NCI-H748 treated with DMSO at 0.1 percent for 48 hours (cell line): Measurements from ENCODE around the gene APLF.
"Not testable (repeated sequence)": the region's sequence is repeated elsewhere in the genome, so short reads cannot be mapped to it uniquely, and the experiment has no call there.

ENCODE experiments used
- DNase-seq: peaks from one replicate; lab custom pipeline; 2025; lab: John Stamatoyannopoulos, UW

The APLF gene

GRCh38 chr2:68588589-68588988, 121.2 kb downstream of the APLF start:
- DNase-seq = no peak

- no peak for DNase-seq
Observed at GRCh38 chr2:68589963-68590362, 122.6 kb downstream of the APLF start.

- DNase-seq = no peak
Observed at GRCh38 chr2:68590702-68591101, 123.3 kb downstream of the APLF start.

- no peak for DNase-seq
Observed at GRCh38 chr2:68591225-68591624, 123.8 kb downstream of the APLF start.

GRCh38 chr2:68594041-68594440, 126.7 kb downstream of the APLF start:
- DNase-seq = no peak

- peak; percentile 7 for DNase-seq
Observed at GRCh38 chr2:68594674-68595492, 127.5 kb downstream of the APLF start.

GRCh38 chr2:68595493-68595785, 128.1 kb downstream of the APLF start:
- DNase-seq = not testable (repeated sequence)

GRCh38 chr2:68600495-68600894, 133.1 kb downstream of the APLF start:
- not testable (repeated sequence) for DNase-seq

GRCh38 chr2:68603059-68603458, 135.7 kb downstream of the APLF start:
- DNase-seq = no peak

GRCh38 chr2:68604077-68604476, 136.7 kb downstream of the APLF start:
- no peak for DNase-seq

- no peak for DNase-seq
Observed at GRCh38 chr2:68605939-68606338, 138.6 kb downstream of the APLF start.

- DNase-seq = no peak
Observed at GRCh38 chr2:68606759-68607158, 139.4 kb downstream of the APLF start.

- DNase-seq = no peak
Observed at GRCh38 chr2:68607837-68608236, 140.5 kb downstream of the APLF start.

- DNase-seq = no peak
Observed at GRCh38 chr2:68612765-68613519, 145.6 kb downstream of the APLF start.

GRCh38 chr2:68620772-68621171, 153.4 kb downstream of the APLF start:
- no peak for DNase-seq

- DNase-seq = no peak
Observed at GRCh38 chr2:68623820-68624219, 156.4 kb downstream of the APLF start.

GRCh38 chr2:68627615-68628014, 160.2 kb downstream of the APLF start:
- DNase-seq = no peak
